Esophagus (tissue), 2 donors: ENCODE measurements around the gene FOXP3. TPM values are rescaled to one million over a fixed set of nuclear protein-coding genes. Genes with fewer than 3 reads are reported as not detected.

ENCODE experiments used
- H3K27ac ChIP-seq, 2 donors: one replicate each; pipeline ENCODE4 v1.5.1; 2013; ENCODE audit warnings: low read depth in 2 of 2, mild to moderate bottlenecking in 2 of 2, inconsistent platforms in 1 of 2, low read length in 1 of 2, moderate library complexity in 1 of 2
- H3K27me3 ChIP-seq, 2 donors: one replicate each; pipeline ENCODE4 v1.6.1; 2013; ENCODE audit warnings: low read length in 2 of 2, control low read depth in 1 of 2, mild to moderate bottlenecking in 1 of 2; ENCODE audit not compliant: insufficient read depth in 2 of 2, control insufficient read depth in 1 of 2
- H3K36me3 ChIP-seq, 2 donors: one replicate each; pipeline ENCODE4 v1.6.1; 2013; ENCODE audit warnings: low read length in 1 of 2; ENCODE audit not compliant: control insufficient read depth in 2 of 2, insufficient read depth in 2 of 2
- H3K4me1 ChIP-seq, 2 donors: one replicate each; pipeline ENCODE4 v1.6.1; 2013; ENCODE audit warnings: low read length in 1 of 2; ENCODE audit not compliant: control insufficient read depth in 2 of 2, insufficient read depth in 2 of 2
- H3K4me3 ChIP-seq, 2 donors: one replicate each; pipeline ENCODE4 v1.5.1; 2013; ENCODE audit warnings: low read length in 2 of 2, mild to moderate bottlenecking in 2 of 2, low read depth in 1 of 2, moderate library complexity in 1 of 2
- H3K9me3 ChIP-seq, 2 donors: one replicate each; pipeline ENCODE4 v1.6.1; 2013; ENCODE audit warnings: mild to moderate bottlenecking in 2 of 2, low read depth in 1 of 2, low read length in 1 of 2, moderate library complexity in 1 of 2; ENCODE audit not compliant: control insufficient read depth in 2 of 2, insufficient read depth in 1 of 2
- WGBS, 2 donors: extraction: QIAGEN DNeasy Blood & Tissue Kit; methylation state at CpG; one replicate each; pipeline ENCODE4 v1.1.7; 2013; 5-methylcytosine and 5-hydroxymethylcytosine counted together
- polyA plus RNA-seq, 2 donors: library from polyadenylated mRNA; stranded (reverse); fragments of 200-250 nt; gene quantifications; one replicate each; pipeline ENCODE4 v1.2.3, GENCODE V29; 2013
- donor health status: healthy with polysubstance abuse.
- donor health status: Bipolar disorder and iron deficiency.

Gene FOXP3
- polyA plus RNA-seq, 2 donors, result 0.59 to 0.65 TPM

DNA sequence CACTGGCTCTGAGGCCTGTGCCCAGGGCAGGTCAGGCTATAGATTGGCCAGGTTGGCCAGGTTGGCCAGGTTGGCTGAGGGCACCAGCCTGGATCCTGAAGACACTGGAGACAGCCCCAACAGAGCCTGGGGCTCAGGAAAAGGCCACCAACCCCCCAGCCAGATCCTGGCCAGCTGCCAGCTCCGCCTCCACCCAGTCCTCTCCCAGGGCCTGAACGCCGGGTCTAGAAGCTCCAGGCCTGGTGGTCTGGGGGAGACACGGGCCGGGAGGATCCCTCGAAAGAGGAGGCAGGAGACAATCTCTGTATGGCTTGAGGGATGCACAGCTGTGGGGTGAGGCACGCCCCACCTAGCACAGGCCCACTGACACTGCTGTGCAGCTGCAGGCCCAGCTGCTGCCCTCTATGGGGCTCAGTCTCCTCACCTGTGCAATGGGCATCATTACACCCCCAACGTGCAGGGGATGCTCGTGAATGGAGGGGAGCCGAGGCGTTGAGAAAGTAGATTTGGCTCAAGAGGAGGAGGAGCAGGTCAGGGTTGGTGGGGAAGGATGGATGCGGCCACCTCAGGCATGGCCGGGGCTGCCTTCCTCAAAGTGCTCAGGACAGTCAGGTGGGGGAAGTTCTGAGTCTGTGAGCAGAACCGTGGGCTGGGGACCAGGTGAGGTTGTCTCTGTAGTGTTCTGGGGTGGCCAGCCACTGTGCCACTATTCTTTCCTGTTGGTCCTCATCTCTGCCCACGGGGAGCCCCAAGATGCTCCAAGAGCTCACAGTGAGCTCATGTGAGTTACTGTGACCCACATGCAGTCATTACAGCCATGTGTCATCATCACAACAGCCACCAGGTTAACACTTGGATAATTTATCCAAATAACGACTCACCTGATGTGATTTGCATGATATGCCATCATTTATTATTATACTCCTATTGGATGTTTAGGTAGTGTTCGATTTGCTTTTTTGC lies 28.2 kb upstream of the FOXP3 start:
- Histone ChIP-seq H3K4me1 (no peaks in the 10 kb centered on the region), H3K36me3 (no peaks in the 10 kb centered on the region), H3K27me3 (no peaks in the 10 kb centered on the region), H3K4me3 (no peak overlapping the region), H3K9me3 (no peaks in the 10 kb centered on the region), H3K27ac (no peak overlapping the region)
- 78% methylated on average over 17 of the region's 17 CpGs for WGBS, 2 donors

- WGBS, 2 donors, result 18 to 37% methylated on average over 11 of the region's 11 CpGs
- Histone ChIP-seq H3K4me3 (no peak overlapping the region), H3K9me3 (no peaks in the 10 kb centered on the region), H3K27me3 (no peaks in the 10 kb centered on the region), H3K36me3 (no peaks in the 10 kb centered on the region), H3K27ac (no peak overlapping the region), H3K4me1 (no peaks in the 10 kb centered on the region)
Measured at GRCh38 chrX:49291615-49292337, 27.3 kb upstream of the FOXP3 start.

DNA sequence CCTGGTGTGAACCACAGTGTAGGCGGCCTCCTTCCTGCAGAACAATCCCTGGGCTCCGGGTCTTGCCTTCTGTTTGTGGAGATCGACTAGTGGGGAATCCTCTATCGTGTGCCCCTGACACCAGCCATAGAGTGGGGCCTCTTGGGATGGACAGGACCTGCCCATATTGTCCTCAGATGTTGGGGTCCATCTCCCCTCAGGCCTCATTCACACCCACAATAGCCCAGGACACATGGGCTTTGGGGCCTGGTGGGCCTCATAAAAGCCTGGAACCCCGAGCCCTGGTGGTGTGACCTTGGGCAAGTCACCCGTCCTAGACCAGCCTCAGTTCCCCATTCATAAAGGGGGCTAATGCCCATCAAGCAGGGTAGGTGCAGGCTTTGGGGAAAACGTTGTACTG lies 25.7 kb upstream of the FOXP3 start:
- no peaks in the 10 kb centered on the region for H3K9me3 ChIP-seq
- no peaks in the 10 kb centered on the region for H3K27me3 ChIP-seq
- H3K4me1 ChIP-seq, result no peaks in the 10 kb centered on the region
- H3K36me3 ChIP-seq, result no peaks in the 10 kb centered on the region
- no peak overlapping the region for H3K4me3 ChIP-seq
- 67 to 78% methylated on average over 7 of the region's 7 CpGs for WGBS, 2 donors
- no peak overlapping the region for H3K27ac ChIP-seq

GRCh38 chrX:49287665-49288064 lies 23.2 kb upstream of the FOXP3 start:
- Histone ChIP-seq H3K4me1 (no peaks in the 10 kb centered on the region), H3K27ac (no peak overlapping the region), H3K36me3 (no peaks in the 10 kb centered on the region), H3K9me3 (no peaks in the 10 kb centered on the region), H3K27me3 (no peaks in the 10 kb centered on the region), H3K4me3 (no peak overlapping the region)
- 86 to 88% methylated on average over 1 of the region's 1 CpG for WGBS, 2 donors

DNA sequence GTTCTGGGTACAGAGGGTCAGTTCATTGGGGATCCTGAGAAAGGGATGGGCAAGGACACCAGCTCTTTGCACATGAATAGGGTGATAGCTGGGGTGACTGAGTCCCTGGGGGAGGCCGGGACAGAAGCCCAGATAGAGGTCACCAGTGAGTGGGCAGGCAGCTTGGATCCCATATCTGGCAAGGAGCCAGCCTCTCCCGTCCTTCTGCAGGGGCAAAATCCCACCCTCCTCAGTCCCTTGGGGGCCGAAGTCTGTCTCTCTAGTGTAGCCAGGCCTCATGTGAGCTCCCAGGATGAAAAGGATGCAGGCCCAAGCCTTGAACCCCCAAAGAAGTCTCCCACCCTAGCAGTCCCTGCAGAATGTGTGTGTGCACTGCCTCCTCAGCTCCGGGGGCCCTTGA lies 22.1 kb upstream of the FOXP3 start:
- Histone ChIP-seq H3K9me3 (no peaks in the 10 kb centered on the region), H3K27ac (no peak overlapping the region), H3K27me3 (no peaks in the 10 kb centered on the region), H3K4me1 (no peaks in the 10 kb centered on the region), H3K36me3 (no peaks in the 10 kb centered on the region), H3K4me3 (no peak overlapping the region)
- 73 to 84% methylated on average over 4 of the region's 4 CpGs for WGBS, 2 donors

GRCh38 chrX:49286136-49286535 lies 21.6 kb upstream of the FOXP3 start:
- 92 to 97% methylated on average over 18 of the region's 18 CpGs for WGBS, 2 donors
- Histone ChIP-seq H3K27me3 (no peaks in the 10 kb centered on the region), H3K4me3 (no peak overlapping the region), H3K36me3 (no peaks in the 10 kb centered on the region), H3K4me1 (no peaks in the 10 kb centered on the region), H3K27ac (no peak overlapping the region), H3K9me3 (no peaks in the 10 kb centered on the region)

DNA sequence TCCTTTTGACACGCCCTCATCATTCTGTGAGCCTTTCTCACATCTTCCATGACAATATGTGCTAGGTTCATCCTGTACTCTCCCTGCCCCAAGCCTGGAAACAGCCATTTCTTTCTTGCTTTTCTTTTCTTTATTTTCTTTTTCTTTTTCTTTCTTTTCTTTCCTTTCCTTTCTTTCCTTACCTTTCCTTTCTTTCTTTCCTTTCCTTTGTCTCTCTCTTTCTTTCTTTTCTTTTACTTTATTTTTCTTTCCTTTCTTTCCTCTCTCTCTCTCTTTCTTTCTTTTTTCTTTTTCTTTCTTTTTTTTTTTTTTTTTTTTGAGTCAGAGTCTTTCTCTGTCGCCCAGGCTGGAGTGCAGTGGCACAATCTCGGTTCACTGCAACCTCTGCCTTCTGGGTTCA lies 19.7 kb upstream of the FOXP3 start:
- Histone ChIP-seq H3K27ac (no peak overlapping the region), H3K27me3 (no peaks in the 10 kb centered on the region), H3K4me3 (no peak overlapping the region), H3K9me3 (no peaks in the 10 kb centered on the region), H3K36me3 (no peaks in the 10 kb centered on the region), H3K4me1 (no peaks in the 10 kb centered on the region)
- 76 to 95% methylated on average over 3 of the region's 3 CpGs for WGBS, 2 donors

GRCh38 chrX:49282647-49283011 lies 18.1 kb upstream of the FOXP3 start:
- Histone ChIP-seq H3K4me3 (no peak overlapping the region), H3K27ac (no peak overlapping the region), H3K36me3 (no peaks in the 10 kb centered on the region), H3K27me3 (no peaks in the 10 kb centered on the region), H3K9me3 (no peaks in the 10 kb centered on the region), H3K4me1 (no peaks in the 10 kb centered on the region)
- 42% methylated on average over 11 of the region's 11 CpGs for WGBS, 2 donors

- Histone ChIP-seq H3K27ac (no peak overlapping the region), H3K4me1 (peaks cover 0 to 2% of the 10 kb centered on the region in 2 donors), H3K36me3 (no peaks in the 10 kb centered on the region), H3K9me3 (no peaks in the 10 kb centered on the region), H3K4me3 (no peak overlapping the region), H3K27me3 (no peaks in the 10 kb centered on the region)
- 89 to 92% methylated on average over 3 of the region's 3 CpGs for WGBS, 2 donors
Measured at GRCh38 chrX:49278081-49278480, 13.6 kb upstream of the FOXP3 start.

GRCh38 chrX:49277535-49277830 lies 13.0 kb upstream of the FOXP3 start:
- Histone ChIP-seq H3K36me3 (no peaks in the 10 kb centered on the region), H3K4me3 (no peak overlapping the region), H3K4me1 (peaks cover 0 to 4% of the 10 kb centered on the region in 2 donors), H3K27ac (no peak overlapping the region), H3K9me3 (no peaks in the 10 kb centered on the region), H3K27me3 (no peaks in the 10 kb centered on the region)
- 58 to 67% methylated on average over 3 of the region's 3 CpGs for WGBS, 2 donors
